Stimulated activated CD4-positive, alpha-beta T cell treated with anti-CD3 and anti-CD28 coated beads, Interleukin-1b, Interleukin-23, amount 100 ng/mL, for 1 hour (primary cell): Measurements from ENCODE around the gene LRG1.
"Not testable (repeated sequence)": the region's sequence is repeated elsewhere in the genome, so short reads cannot be mapped to it uniquely, and the experiment has no call there.

Experiments used
- DNase-seq, 2 donors: peaks; one replicate each; pipeline ENCODE4 v3.0.0-alpha.2; 2020; ENCODE audit warnings: low read depth in 2 of 2

LRG1 gene

GRCh38 chr19:4575267-4576015 is 35.6 kb upstream of the LRG1 start:
- DNase-seq, result no peak

- no peak for DNase-seq
Observed at GRCh38 chr19:4573682-4574081, 33.8 kb upstream of the LRG1 start.

- no peak for DNase-seq
Observed at GRCh38 chr19:4571305-4571917, 31.6 kb upstream of the LRG1 start.

- no peak for DNase-seq
Observed at GRCh38 chr19:4570916-4571304, 31.1 kb upstream of the LRG1 start.

- no peak for DNase-seq
Observed at GRCh38 chr19:4570402-4570801, 30.6 kb upstream of the LRG1 start.

GRCh38 chr19:4568886-4569285 is 29.1 kb upstream of the LRG1 start:
- DNase-seq, result no peak

GRCh38 chr19:4567584-4568071 is 27.8 kb upstream of the LRG1 start:
- peak; percentile 26 to 48 for DNase-seq

GRCh38 chr19:4566402-4567051 is 26.7 kb upstream of the LRG1 start:
- DNase-seq, result no peak

GRCh38 chr19:4563562-4563961 is 23.7 kb upstream of the LRG1 start:
- DNase-seq, result not testable (repeated sequence)

GRCh38 chr19:4562085-4562484 is 22.2 kb upstream of the LRG1 start:
- not testable (repeated sequence) for DNase-seq

GRCh38 chr19:4559569-4559968 is 19.7 kb upstream of the LRG1 start, which contains the start of gene SEMA6B:
Gene SEMA6B, minus strand, starts transcription at chr19:4559684. Its CDS starts 1,227 bp downstream, at chr19:4558457.
- no peak for DNase-seq

GRCh38 chr19:4557971-4558941 is 18.4 kb upstream of the LRG1 start:
- DNase-seq, result peak in 1 of 2 donors; percentile 19

- no peak for DNase-seq
Observed at GRCh38 chr19:4557144-4557970, 17.5 kb upstream of the LRG1 start.

GRCh38 chr19:4556597-4557127 is 16.8 kb upstream of the LRG1 start:
- DNase-seq, result no peak

GRCh38 chr19:4555657-4556561 is 16.1 kb upstream of the LRG1 start:
- no peak for DNase-seq

GRCh38 chr19:4554717-4555116 is 14.9 kb upstream of the LRG1 start:
- DNase-seq, result no peak

GRCh38 chr19:4553775-4554174 is 13.9 kb upstream of the LRG1 start:
- DNase-seq, result no peak

- DNase-seq, result no peak
Observed at GRCh38 chr19:4553092-4553695, 13.4 kb upstream of the LRG1 start.

GRCh38 chr19:4552525-4552819 is 12.6 kb upstream of the LRG1 start:
- no peak for DNase-seq
